ENCODE results near the gene ALDH16A1.
A peak's percentile ranks its signal among the peaks of the same experiment; 100 is the strongest.

The ALDH16A1 gene

DNA sequence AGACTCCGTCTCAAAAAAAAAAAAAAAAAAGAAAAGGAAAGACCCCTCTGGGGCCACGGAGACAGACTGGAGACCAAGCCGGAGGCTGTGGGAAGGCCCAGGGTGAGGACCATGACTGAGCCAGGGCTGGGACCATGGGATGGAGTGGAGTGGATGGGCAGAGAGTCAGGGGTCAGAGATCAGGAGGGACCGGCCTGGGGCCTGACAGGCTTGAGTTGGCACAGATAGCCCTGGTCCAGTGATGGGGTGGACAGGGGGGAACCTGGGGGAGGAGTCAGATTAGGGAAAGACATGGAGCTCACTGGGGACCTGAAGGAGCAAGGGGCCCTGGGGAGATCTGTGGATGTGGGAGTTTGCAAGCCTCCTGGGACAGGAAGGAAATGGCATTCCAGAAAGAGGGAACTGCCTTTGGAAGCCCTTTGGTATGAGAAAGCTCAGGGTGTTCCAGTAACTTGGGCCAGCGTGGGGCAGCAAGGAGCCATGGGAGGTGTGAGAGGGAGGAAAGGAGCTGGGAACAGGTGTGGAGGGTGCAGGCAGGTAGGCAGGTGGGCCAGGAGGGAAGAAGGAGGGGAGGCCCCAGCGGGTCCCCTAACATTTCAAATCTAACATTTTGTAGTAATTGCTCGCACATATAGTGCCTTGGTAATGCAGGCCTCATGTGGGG is 28.1 kb downstream of the ALDH16A1 start:
- DNase-seq (ENCODE audit: low read depth in 1 of 2, low spot score in 1 of 2) = no peak
- TF ChIP-seq GABPA (IDR thresholded peaks at IDR 0.05; ENCODE audit: low read depth) (no peak), POLR2AphosphoS5 (IDR thresholded peaks at IDR 0.05; ENCODE audit: low read depth) (no peak), SPI1 (IDR thresholded peaks at IDR 0.05; ENCODE audit: borderline replicate concordance, low read depth) (no peak)
- TF ChIP-seq, protein P1, sequence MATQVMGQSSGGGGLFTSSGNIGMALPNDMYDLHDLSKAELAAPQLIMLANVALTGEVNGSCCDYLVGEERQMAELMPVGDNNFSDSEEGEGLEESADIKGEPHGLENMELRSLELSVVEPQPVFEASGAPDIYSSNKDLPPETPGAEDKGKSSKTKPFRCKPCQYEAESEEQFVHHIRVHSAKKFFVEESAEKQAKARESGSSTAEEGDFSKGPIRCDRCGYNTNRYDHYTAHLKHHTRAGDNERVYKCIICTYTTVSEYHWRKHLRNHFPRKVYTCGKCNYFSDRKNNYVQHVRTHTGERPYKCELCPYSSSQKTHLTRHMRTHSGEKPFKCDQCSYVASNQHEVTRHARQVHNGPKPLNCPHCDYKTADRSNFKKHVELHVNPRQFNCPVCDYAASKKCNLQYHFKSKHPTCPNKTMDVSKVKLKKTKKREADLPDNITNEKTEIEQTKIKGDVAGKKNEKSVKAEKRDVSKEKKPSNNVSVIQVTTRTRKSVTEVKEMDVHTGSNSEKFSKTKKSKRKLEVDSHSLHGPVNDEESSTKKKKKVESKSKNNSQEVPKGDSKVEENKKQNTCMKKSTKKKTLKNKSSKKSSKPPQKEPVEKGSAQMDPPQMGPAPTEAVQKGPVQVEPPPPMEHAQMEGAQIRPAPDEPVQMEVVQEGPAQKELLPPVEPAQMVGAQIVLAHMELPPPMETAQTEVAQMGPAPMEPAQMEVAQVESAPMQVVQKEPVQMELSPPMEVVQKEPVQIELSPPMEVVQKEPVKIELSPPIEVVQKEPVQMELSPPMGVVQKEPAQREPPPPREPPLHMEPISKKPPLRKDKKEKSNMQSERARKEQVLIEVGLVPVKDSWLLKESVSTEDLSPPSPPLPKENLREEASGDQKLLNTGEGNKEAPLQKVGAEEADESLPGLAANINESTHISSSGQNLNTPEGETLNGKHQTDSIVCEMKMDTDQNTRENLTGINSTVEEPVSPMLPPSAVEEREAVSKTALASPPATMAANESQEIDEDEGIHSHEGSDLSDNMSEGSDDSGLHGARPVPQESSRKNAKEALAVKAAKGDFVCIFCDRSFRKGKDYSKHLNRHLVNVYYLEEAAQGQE (IDR thresholded peaks at IDR 0.05; ENCODE audit: insufficient replicate concordance, low read depth) = no peak
- TF ChIP-seq, protein P2, sequence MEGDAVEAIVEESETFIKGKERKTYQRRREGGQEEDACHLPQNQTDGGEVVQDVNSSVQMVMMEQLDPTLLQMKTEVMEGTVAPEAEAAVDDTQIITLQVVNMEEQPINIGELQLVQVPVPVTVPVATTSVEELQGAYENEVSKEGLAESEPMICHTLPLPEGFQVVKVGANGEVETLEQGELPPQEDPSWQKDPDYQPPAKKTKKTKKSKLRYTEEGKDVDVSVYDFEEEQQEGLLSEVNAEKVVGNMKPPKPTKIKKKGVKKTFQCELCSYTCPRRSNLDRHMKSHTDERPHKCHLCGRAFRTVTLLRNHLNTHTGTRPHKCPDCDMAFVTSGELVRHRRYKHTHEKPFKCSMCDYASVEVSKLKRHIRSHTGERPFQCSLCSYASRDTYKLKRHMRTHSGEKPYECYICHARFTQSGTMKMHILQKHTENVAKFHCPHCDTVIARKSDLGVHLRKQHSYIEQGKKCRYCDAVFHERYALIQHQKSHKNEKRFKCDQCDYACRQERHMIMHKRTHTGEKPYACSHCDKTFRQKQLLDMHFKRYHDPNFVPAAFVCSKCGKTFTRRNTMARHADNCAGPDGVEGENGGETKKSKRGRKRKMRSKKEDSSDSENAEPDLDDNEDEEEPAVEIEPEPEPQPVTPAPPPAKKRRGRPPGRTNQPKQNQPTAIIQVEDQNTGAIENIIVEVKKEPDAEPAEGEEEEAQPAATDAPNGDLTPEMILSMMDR (IDR thresholded peaks at IDR 0.05; ENCODE audit: insufficient read depth, low read length) = no peak
- H3K27me3 ChIP-seq (ENCODE audit: insufficient read depth, poor library complexity, severe bottlenecking) = no peaks in the 10 kb centered on the region
- no peak overlapping the region for H3K27ac ChIP-seq (replicated peaks)
- H3K4me3 ChIP-seq (replicated peaks; ENCODE audit: insufficient read depth, low read length) = no peak overlapping the region

DNA sequence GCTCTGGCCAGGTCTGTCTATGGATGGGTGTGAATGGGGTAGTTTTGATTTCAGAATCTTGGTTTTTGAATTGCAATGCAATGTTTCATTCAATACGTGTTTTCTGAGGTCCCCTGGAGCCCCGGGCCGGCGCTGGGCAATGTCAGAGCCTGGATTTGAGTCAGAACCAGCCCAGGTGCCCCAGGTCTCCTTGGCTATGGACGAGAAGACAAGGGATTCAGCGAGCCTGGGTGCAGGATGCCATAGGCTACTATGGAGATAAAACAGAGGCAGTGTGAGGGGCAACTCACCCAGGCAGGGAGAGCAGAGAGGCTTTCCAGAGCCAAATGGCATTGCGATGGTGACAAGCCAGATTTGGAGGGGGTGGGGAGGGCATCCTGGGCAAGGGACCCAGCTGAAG is 33.2 kb downstream of the ALDH16A1 start:
- Histone ChIP-seq H3K27me3 (ENCODE audit: insufficient read depth, poor library complexity, severe bottlenecking) (no peaks in the 10 kb centered on the region), H3K4me3 (replicated peaks; ENCODE audit: insufficient read depth, low read length) (no peak overlapping the region), H3K27ac (replicated peaks) (peak overlapping the region; percentile 66; the same call in 1 of the 2 replicates)
- DNase-seq (ENCODE audit: low read depth in 1 of 2, low spot score in 1 of 2) = no peak
- TF ChIP-seq, protein P1 (IDR thresholded peaks at IDR 0.05; ENCODE audit: insufficient replicate concordance, low read depth) = no peak
- no peak for TF ChIP-seq SPI1 (IDR thresholded peaks at IDR 0.05; ENCODE audit: borderline replicate concordance, low read depth)
- no peak for TF ChIP-seq POLR2AphosphoS5 (IDR thresholded peaks at IDR 0.05; ENCODE audit: low read depth)
- TF ChIP-seq, protein P2 (IDR thresholded peaks at IDR 0.05; ENCODE audit: insufficient read depth, low read length) = no peak
- TF ChIP-seq GABPA (IDR thresholded peaks at IDR 0.05; ENCODE audit: low read depth) = no peak

DNA sequence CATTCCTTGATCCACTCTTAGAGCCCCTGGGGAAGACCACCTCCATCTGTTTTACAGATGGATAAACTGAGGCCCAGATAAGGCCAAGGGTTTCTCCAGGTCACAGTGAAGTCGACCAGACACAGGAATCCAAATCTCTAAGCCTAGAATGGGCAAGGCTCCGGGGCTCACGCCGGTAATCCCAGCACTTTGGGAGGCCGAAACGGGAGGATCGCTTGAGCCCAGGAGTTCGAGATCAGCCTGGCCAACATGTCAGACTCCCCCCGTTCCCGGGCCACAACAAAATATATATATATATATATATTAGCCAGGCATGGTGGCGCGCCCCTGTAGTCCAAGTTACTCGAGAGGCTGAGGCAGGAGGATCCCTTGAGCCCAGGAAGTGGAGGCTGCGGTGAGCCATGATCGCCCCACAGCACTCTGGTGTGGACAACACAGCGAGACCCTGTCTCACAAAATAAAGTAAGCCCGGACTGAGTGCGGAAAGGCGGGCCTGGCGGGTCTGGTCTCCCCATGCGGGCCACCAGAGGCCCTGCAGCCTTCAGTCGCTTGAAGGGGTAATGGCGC is 33.8 kb downstream of the ALDH16A1 start:
- Histone ChIP-seq H3K27me3 (ENCODE audit: insufficient read depth, poor library complexity, severe bottlenecking) (no peaks in the 10 kb centered on the region), H3K4me3 (replicated peaks; ENCODE audit: insufficient read depth, low read length) (peak overlapping the region; percentile 11; the same call in 1 of the 2 replicates), H3K27ac (replicated peaks) (peak overlapping the region; percentile 66)
- TF ChIP-seq POLR2AphosphoS5 (IDR thresholded peaks at IDR 0.05; ENCODE audit: low read depth) (no peak), SPI1 (IDR thresholded peaks at IDR 0.05; ENCODE audit: borderline replicate concordance, low read depth) (no peak), GABPA (IDR thresholded peaks at IDR 0.05; ENCODE audit: low read depth) (no peak)
- TF ChIP-seq, protein P1 (IDR thresholded peaks at IDR 0.05; ENCODE audit: insufficient replicate concordance, low read depth) = no peak
- TF ChIP-seq, protein P2 (IDR thresholded peaks at IDR 0.05; ENCODE audit: insufficient read depth, low read length) = no peak
- no peak for DNase-seq (ENCODE audit: low read depth in 1 of 2, low spot score in 1 of 2)

Data from HL-60 (cell line).